NCI-H524 (cell line): ENCODE data around the gene GPR89A.
"Not testable (repeated sequence)": the region's sequence is repeated elsewhere in the genome, so short reads cannot be mapped to it uniquely, and the experiment has no call there.

Experiments used
- DNase-seq, 2 experiments: peaks; one replicate each; lab custom pipeline; 2025; lab: John Stamatoyannopoulos, UW

GPR89A gene

GRCh38 chr1:145717833-145718232, 110.0 kb downstream of the GPR89A start:
- DNase-seq = no peak

- not testable (repeated sequence) for DNase-seq
Measured at GRCh38 chr1:145718465-145718864, 110.7 kb downstream of the GPR89A start.

DNA sequence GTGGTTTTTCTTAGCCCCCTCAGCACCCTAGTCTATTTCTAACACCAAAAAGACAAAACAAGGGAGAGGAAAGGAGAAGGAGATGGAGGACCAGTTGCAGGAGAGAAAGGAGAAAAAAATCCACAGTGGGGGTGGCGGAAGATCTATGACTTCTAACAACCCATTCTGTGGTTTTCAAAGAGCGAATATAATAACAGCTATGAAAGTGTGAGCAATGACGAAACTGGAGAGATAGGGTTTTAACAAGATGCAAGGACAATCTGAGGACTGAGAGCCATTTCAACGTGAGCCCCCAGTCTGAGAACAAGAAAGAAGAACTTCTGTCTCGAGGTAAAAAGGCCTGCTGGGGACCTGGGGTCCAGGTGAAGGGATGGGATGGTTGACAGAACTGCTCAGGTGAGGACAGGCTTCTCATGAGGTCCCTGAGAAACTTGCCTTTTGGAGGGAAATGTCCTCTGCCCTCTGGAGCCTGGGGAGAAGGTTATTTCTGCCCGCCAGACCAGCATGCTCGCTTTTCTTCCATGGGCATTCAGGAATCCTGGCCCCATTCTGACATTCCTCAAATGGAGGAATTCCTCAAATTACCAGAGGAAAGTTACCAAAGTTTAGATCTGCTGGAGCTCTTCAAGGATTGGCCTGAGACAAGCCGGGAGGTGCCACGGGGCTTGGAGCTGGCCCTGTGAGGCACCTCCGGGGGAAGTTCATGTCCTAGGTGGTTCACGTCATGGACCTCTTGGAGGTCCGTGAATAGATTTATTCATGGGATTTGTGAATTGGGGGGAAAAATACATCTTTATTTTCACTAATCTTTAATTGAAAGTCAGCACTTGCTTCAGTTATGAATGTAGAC, 111.7 kb downstream of the GPR89A start, which contains the start of gene CD160:
TSS of gene CD160 (plus strand) at position 270 of the 850 bp plus-strand sequence. CDS start 8,829 bp downstream, outside the sequence.
- DNase-seq = no peak
